ENCODE measurements around the gene MROH8. TPM values are rescaled to one million over a fixed set of nuclear protein-coding genes. Genes with fewer than 3 reads are reported as not detected.

MROH8 gene
- total and polyA plus RNA-seq, 2 donors from 2014 or later = 2.4 to 4.4 TPM

DNA sequence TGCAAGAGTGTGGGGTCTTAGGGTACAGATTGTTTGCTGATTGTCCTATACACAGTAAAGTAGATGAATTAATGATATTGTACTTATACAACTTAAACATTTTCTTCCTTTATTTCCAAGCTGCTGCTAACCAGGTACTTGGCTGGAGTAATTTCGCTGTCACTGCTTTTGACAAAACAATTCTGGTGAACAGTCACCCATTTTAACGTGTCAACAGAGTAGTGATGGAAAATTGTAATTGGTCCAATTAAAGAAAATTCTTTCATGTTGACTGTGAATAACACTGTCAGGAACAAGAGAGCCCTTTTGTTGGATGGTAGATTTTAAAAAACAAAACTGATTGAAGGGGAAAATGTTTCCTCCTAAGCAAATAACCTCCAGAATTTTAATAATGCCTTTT is 26.4 kb upstream of the MROH8 start:
- no peak for FAIRE-seq
- intact Hi-C loops (cut with DNase I) = no loop called here
- no peak for DNase-seq
- Histone ChIP-seq H3K9me3 (ENCODE audit: control insufficient read depth in 2 of 3, insufficient read depth in 1 of 3, low read length in 3 of 3) (no peaks in the 10 kb centered on the region), H3K4me1 (ENCODE audit: control insufficient read depth in 2 of 3, insufficient read depth in 2 of 3, low read depth in 1 of 3, low read length in 3 of 3) (no peaks in the 10 kb centered on the region), H3K4me3 (ENCODE audit: low read length in 3 of 3) (no peak overlapping the region), H3K27me3 (ENCODE audit: control insufficient read depth, insufficient read depth, low read length) (no peaks in the 10 kb centered on the region), H3K27ac (ENCODE audit: low read depth in 2 of 2, low read length in 2 of 2) (no peak overlapping the region), H3K36me3 (ENCODE audit: control insufficient read depth in 2 of 3, insufficient read depth in 3 of 3, low read length in 3 of 3) (peaks cover 8 to 57% (median 39%) of the 10 kb centered on the region in 3 donors), H3K9ac (ENCODE audit: low read length in 3 of 3) (no peak overlapping the region)
- TF ChIP-seq, protein P1, sequence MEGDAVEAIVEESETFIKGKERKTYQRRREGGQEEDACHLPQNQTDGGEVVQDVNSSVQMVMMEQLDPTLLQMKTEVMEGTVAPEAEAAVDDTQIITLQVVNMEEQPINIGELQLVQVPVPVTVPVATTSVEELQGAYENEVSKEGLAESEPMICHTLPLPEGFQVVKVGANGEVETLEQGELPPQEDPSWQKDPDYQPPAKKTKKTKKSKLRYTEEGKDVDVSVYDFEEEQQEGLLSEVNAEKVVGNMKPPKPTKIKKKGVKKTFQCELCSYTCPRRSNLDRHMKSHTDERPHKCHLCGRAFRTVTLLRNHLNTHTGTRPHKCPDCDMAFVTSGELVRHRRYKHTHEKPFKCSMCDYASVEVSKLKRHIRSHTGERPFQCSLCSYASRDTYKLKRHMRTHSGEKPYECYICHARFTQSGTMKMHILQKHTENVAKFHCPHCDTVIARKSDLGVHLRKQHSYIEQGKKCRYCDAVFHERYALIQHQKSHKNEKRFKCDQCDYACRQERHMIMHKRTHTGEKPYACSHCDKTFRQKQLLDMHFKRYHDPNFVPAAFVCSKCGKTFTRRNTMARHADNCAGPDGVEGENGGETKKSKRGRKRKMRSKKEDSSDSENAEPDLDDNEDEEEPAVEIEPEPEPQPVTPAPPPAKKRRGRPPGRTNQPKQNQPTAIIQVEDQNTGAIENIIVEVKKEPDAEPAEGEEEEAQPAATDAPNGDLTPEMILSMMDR (IDR thresholded peaks at IDR 0.05; ENCODE audit: borderline replicate concordance, extremely low read depth, insufficient read depth) = no peak

DNA sequence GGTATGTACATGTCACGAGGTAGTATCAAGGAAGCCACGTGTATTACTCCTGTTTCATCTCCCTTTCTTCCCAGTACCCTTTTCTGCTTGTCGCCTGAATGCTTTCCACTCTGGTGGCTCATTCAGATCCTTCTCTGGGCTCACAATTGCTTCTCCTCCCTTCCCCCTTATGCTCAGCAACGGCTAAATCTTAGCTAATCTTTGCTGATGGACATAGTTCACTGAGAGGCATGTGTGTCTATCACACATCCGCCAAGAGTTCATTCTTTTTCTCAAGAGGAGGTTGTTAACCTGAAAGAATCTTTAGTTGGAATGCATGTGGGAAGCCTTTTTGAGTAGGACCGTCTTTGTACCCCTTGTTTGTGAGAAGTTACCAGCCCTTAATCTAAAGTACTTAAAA is 25.8 kb upstream of the MROH8 start:
- Histone ChIP-seq H3K27me3 (ENCODE audit: control insufficient read depth, insufficient read depth, low read length) (no peaks in the 10 kb centered on the region), H3K36me3 (ENCODE audit: control insufficient read depth in 2 of 3, insufficient read depth in 3 of 3, low read length in 3 of 3) (peaks cover 8 to 62% (median 42%) of the 10 kb centered on the region in 3 donors), H3K4me3 (ENCODE audit: low read length in 3 of 3) (no peak overlapping the region), H3K9me3 (ENCODE audit: control insufficient read depth in 2 of 3, insufficient read depth in 1 of 3, low read length in 3 of 3) (no peaks in the 10 kb centered on the region), H3K4me1 (ENCODE audit: control insufficient read depth in 2 of 3, insufficient read depth in 2 of 3, low read depth in 1 of 3, low read length in 3 of 3) (no peaks in the 10 kb centered on the region), H3K9ac (ENCODE audit: low read length in 3 of 3) (no peak overlapping the region), H3K27ac (ENCODE audit: low read depth in 2 of 2, low read length in 2 of 2) (no peak overlapping the region)
- TF ChIP-seq, protein P1 (IDR thresholded peaks at IDR 0.05; ENCODE audit: borderline replicate concordance, extremely low read depth, insufficient read depth) = no peak
- DNase-seq (no peak), FAIRE-seq (no peak)
- intact Hi-C loops (cut with DNase I) = no loop called here

DNA sequence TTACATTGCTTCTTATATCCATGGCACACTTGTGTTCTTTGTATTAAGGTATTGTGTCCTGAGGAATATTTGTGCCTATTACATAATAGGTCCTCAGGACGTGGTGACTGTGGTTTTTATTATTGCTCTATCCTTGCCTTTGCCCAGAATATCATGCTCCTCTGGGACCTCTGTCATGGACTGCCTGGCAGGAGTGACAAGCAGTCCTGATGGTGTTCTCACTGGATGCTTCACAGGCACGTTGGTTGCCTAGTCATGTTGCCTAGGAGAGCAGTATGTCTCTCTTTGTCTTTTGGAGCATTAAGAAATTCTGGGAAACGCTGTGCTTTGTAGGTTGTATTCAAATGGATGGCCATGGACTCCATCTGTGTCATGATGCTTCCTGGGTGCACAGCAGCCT is 24.7 kb upstream of the MROH8 start:
- no peak for FAIRE-seq
- intact Hi-C loops (cut with DNase I) = no loop called here
- Histone ChIP-seq H3K9me3 (ENCODE audit: control insufficient read depth in 2 of 3, insufficient read depth in 1 of 3, low read length in 3 of 3) (no peaks in the 10 kb centered on the region), H3K4me1 (ENCODE audit: control insufficient read depth in 2 of 3, insufficient read depth in 2 of 3, low read depth in 1 of 3, low read length in 3 of 3) (no peaks in the 10 kb centered on the region), H3K36me3 (ENCODE audit: control insufficient read depth in 2 of 3, insufficient read depth in 3 of 3, low read length in 3 of 3) (peaks cover 10 to 61% (median 43%) of the 10 kb centered on the region in 3 donors), H3K27ac (ENCODE audit: low read depth in 2 of 2, low read length in 2 of 2) (no peak overlapping the region), H3K9ac (ENCODE audit: low read length in 3 of 3) (no peak overlapping the region), H3K27me3 (ENCODE audit: control insufficient read depth, insufficient read depth, low read length) (no peaks in the 10 kb centered on the region), H3K4me3 (ENCODE audit: low read length in 3 of 3) (no peak overlapping the region)
- no peak for DNase-seq
- TF ChIP-seq, protein P1 (IDR thresholded peaks at IDR 0.05; ENCODE audit: borderline replicate concordance, extremely low read depth, insufficient read depth) = no peak

Measured in kidney (tissue), 14 donors.